Adrenal gland (tissue), 5 donors: ENCODE measurements around the gene TBX6.

Experiments used
- CTCF ChIP-seq, 6 experiments: fragments of 450-650 bp in 4 of 6; fragments of 200-600 bp in 2 of 6; sonication (generic) in 1 of 6; IDR thresholded peaks; 1 replicate in 5 of 6; 2 replicates in 1 of 6; pipeline versions ENCODE4 v1.5.1 to v1.8.0; 2016 to 2021; ENCODE audit warnings: antibody characterized with exemption in 6 of 6, mild to moderate bottlenecking in 2 of 6, moderate library complexity in 1 of 6
- POLR2A ChIP-seq, 2 donors: fragments of 450-650 bp; IDR thresholded peaks; one replicate each; pipeline ENCODE4 v1.6.1; 2017; ENCODE audit warnings: antibody characterized with exemption in 2 of 2, mild to moderate bottlenecking in 2 of 2, moderate library complexity in 1 of 2
- donor health status: DM: no; HTN: no; CAD: no.

GRCh38 chr16:30063278-30063892, 28.3 kb downstream of the TBX6 start:
- no peak for TF ChIP-seq CTCF (IDR thresholded peaks at IDR 0.05)
- TF ChIP-seq POLR2A (IDR thresholded peaks at IDR 0.05) = no peak
